HG03196 (cell line): ENCODE measurements around the gene SYDE2.
"Not testable (repeated sequence)": the region's sequence is repeated elsewhere in the genome, so short reads cannot be mapped to it uniquely, and the experiment has no call there.

Experiments
- ATAC-seq: cut with Tn5 transposase; IDR thresholded peaks from one replicate; pipeline ENCODE4 v1.9.1; 2021; ENCODE audit not compliant: unreplicated experiment

SYDE2 gene

DNA sequence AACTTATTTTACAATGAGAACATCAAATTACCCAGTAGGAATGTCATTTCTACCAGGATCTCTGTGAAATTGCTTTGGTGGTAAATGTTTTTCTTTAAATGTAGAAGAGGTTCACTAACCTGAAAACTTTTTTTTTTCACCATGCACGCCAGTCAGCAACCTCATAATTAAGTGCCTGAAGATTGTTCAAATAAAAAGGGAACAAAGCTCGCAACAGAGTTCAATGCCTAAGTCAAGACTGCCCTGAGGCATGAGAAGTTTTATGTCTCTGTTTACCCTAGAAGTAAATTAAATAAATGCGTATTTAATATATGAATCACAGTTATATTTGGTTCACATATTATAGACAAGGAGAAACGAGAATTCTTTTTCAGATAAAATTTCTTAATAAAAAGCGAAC lies 13.8 kb upstream of the SYDE2 start:
- no peak for ATAC-seq

GRCh38 chr1:85208488-85208887 lies 7.7 kb upstream of the SYDE2 start:
- no peak for ATAC-seq

- ATAC-seq, result no peak
These were observed 2.9 kb upstream of the SYDE2 start for GRCh38 chr1:85203573-85204171.

GRCh38 chr1:85202864-85203255 lies 2.0 kb upstream of the SYDE2 start:
- no peak for ATAC-seq

- ATAC-seq, result no peak
These were observed 1.5 kb upstream of the SYDE2 start for GRCh38 chr1:85202092-85202863.

DNA sequence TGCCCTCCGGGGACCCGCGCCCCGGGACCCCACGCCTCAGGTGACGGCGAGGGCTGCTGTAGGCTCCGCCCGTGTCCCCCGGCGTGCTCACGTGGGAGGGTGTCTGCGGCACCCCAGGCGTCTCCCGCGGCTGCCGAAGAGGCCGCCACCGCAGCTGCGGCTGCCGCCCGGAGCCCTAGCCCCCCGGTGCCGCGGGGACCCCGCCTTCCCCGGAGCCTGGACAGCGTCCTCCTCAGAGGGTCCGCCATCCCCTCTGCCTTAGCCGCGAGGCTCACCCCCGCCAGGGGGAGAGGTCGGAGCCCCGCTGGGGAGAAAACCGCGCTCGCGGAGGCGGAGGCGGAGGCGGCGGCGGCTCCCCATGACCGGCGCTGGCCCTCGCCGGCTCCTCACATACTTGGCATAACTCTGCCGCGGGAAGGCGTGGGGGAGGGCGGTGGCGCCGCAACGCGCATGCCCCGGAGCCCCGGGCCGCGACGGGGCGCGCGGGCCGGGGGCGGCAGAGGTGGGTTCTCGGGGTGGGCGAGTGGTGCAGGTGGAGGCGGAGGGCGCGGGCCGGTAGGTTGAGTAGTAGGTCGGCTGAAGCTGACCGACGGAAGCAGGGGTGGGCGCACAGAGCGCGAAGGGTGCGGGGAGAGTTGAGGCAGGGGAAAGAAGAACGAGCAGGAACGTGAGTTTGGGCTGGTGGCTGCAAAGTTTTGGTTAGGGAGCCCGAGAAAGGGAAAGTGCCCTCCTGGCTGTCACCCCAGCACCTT lies 700 bp upstream of the SYDE2 start:
- peak; percentile 50 for ATAC-seq

- no peak for ATAC-seq
These were observed 951 bp downstream of the SYDE2 start for GRCh38 chr1:85199667-85200462.

GRCh38 chr1:85198864-85199263 lies 2.0 kb downstream of the SYDE2 start:
- no peak for ATAC-seq

DNA sequence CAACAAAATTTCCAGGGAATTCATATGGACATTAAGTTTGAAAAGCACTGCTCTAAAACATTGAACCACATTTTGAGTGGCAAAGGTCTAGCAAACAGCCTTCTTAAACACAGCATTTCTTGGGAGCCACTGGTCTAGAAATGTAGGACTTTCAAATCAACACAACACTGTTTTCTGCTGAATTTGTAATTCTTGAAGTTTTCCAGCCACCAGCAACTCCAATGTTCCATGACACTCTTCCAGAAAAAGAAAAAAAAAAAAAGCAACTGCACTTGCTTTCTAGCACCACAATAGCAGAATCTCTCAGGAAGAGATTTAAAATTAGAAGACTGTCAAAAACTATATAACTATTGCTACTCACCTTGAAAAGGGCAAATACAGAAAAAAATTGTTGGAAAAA lies 4.5 kb downstream of the SYDE2 start:
- no peak for ATAC-seq

DNA sequence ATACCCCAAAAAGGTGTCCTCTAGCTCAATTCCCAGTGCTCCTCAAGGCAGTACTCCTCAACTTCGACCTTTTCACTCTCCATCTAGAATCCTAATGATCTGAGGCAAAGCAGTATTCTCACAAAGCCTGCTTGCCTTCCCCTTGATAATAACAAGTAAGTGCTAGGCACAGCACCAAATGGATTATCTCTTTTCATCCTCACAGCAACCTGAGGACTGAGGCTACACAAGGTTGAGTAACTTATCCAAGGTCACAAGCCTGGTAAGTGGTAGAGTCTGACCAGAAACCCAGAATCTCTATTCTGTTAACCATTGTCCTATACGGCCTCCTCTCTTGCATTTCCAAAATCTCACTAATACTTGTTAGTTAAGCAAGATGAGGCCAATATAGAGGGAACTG lies 5.1 kb downstream of the SYDE2 start:
- no peak for ATAC-seq

DNA sequence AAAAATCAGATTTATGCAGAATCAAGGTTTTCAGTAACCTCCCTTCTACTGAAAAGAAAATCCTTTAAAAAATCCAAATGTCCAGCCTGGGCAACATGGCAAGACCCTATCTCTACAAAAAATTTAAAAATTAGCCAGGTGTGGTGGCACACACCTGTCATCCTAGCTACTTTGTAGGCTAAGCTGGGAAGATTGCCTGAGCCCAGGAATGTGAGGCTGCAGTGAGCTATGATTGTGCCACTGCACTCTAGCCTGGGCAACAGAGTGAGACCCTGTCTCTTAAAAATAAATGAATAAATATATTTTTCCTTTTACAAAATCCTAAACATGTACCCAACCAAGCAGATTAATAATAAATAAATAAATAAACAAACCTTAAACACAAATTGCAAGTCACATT lies 8.7 kb downstream of the SYDE2 start:
- not testable (repeated sequence) for ATAC-seq

DNA sequence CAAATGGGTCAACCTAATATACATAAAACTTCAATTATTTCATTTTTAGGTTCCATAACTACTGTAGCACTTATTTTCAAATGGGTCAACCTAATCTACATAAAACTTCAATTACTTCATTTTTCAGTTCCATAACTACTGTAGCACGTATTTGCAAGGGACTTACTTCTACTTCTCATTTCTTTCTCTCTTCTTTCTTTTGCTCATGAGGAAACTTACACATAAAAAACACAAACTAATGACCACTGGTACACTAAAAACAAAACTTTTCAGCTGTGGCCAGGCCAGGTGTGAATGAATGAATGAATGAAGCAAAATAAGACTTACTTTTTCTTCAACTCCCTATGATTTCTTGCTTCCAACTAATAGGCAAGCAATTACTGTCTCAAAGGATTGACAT lies 11.7 kb downstream of the SYDE2 start:
- ATAC-seq, result no peak

DNA sequence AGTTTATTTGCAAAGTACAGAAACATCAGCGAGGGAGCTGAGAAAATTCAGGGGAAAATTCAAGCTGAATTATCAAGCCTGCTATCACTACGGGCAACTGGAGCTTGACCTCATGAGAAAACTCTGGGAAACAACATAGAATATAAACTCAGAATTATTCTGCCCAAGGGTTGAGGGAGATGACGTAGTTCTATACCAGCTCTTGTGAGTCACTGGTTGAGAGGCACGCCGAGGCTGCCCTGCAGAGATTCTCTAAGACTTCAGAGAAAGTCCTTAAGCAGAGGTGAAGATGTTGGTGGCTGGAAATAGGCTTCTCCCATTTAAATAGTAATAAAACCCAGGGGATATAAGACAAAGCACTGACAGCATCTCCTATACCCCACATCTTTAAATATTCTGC lies 12.3 kb downstream of the SYDE2 start:
- no peak for ATAC-seq

GRCh38 chr1:85187021-85187420 lies 13.8 kb downstream of the SYDE2 start:
- not testable (repeated sequence) for ATAC-seq

- ATAC-seq, result no peak
These were observed 16.6 kb downstream of the SYDE2 start for GRCh38 chr1:85184245-85184644.

DNA sequence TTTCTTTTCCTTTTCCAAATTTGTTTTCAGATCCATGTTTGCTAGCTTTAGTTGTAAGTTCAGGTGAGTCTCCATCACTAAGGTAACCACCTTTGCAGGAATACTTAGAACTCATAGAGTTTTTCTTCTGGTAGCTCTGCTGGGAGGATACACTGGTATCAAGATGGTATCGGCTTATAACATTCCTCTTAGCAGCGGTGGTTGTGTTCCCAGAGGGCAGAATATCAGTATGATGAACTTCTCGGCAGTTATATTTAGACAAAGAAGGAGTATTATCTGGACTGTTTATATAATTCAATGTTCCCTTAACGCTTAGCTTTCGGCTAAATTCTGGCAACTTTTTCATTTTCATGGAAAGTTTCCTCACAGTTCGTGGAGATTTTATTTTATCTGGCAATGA lies 18.1 kb downstream of the SYDE2 start:
- ATAC-seq, result no peak

GRCh38 chr1:85180869-85181268 lies 19.9 kb downstream of the SYDE2 start:
- no peak for ATAC-seq

DNA sequence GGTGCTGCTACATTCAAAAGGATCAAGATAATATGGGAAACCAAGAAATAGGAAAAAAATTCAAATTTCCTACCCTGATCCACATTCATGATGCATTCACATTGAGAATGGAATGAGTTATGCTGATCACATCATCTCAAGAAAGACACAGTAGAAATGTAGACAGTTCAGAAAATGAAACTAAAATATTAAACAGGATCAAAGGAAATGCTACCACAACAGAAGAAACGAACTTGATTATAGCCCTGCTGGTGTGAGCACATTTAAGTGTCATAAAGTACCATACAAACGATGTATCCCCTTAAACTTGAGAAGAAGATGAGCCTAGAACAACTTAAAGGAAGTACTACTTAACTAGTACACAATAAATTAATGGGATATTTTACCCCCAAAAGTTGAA lies 21.3 kb downstream of the SYDE2 start:
- no peak for ATAC-seq

DNA sequence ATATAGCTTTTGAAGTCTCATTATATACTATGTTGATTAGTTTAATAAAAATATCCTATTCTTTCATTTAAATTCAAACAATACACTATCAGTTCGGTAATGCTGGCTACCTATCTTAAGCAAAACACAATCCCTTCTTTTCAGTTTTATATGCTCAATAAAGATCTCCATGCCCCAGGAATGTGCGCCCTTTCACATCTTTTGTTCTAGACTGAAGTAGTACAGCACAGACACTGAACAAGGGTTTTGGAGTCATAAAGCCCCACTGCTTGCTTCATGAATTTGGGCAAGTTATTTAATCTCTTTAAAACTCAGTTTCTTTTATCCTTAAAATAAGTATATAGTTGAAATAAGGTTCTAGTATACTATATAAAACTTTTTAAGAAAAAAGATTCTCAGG lies 22.4 kb downstream of the SYDE2 start:
- no peak for ATAC-seq

GRCh38 chr1:85174503-85174902 lies 26.3 kb downstream of the SYDE2 start:
- no peak for ATAC-seq

- no peak for ATAC-seq
These were observed 28.0 kb downstream of the SYDE2 start for GRCh38 chr1:85172684-85173337.
